DMS153 treated with DMSO at 0.1 percent for 48 hours (cell line): ENCODE results near the gene SLF2.

Experiments
- DNase-seq: peaks from one replicate; lab custom pipeline; 2025; ENCODE audit not compliant: unreplicated experiment; lab: John Stamatoyannopoulos, UW

The SLF2 gene

DNA sequence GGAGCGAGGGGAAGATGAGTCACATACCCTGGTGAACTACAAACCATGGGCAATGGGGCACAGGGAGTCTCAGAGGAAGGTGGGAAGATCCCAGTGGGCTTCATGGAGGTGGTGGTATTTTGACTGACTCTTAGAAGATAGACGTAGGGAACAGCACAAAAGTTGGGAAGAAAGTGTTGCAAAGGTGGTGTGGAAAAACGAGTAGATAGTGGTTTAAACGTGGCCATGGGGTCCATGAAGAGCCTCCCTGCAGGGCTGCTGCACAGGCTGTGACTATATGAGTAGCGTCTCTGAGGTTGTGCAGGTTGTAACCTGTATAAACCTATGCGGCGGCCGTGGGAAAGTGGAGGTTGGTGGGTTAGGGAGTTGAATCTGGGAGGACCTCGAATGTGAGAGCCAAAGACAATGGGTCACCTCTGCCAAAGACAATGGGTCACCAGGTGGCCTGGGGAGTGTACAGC, 100.6 kb downstream of the SLF2 start:
- DNase-seq = no peak

DNA sequence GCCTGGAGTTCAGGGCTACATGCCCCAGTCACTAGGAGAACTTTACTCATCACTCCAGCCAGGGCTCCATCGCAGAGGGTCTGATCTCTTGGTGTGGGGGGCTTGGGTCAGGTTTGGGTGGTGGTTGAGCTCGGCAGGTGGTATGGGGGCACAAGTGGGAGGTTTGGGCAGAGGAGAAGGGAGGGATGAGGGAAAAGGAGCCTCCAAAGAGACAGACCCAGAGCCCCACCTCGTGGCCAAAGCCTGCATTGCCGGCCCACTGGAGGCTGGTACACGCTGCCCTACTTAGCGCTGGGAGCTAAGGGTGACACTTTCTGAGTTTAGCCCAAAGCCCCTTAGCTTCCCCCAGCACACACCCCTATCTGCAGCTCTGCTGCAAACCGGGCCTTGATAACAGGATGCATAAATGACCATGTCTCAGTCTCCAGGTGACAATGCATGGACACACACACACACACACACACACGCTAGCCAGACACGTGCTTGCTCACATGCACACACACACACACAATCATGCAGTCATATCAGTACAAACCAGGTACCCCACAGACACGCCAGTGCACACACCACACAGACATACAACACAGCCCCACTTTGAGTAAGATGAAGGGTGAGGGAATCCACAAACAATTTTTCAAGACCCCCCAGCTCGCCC, 101.6 kb downstream of the SLF2 start:
- DNase-seq = peak; percentile 45
